ENCODE results near the gene KBTBD8. TPM values are rescaled to one million over a fixed set of nuclear protein-coding genes. Genes with fewer than 3 reads are reported as not detected.

Gene KBTBD8
- total RNA-seq, 2 donors from 2014 or later: 4.6 to 5.0 TPM

DNA sequence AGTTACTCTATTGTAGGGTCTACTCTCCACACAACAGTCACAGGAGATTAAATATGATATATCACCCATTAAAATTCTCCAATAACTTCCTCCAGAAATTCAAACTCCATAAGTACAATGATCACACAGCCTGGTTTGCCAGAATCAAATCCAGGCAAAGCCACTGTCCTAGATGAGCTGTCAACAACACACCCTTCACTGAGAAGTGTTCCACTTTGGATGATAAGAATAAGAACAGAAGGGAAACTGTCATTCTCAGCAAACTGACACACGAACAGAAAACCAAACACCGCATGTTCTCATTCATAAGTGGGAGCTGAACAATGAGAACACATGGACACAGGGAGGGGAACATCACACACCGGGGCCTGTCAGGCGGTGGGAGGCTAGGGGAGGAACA is 41.4 kb upstream of the KBTBD8 start:
- no peak overlapping the region for H3K9ac ChIP-seq (ENCODE audit: low read depth in 2 of 2, low read length in 2 of 2)

GRCh38 chr3:66957367-66957766 is 40.7 kb upstream of the KBTBD8 start:
- Histone ChIP-seq H3K9me3 (no peaks in the 10 kb centered on the region), H3K9ac (ENCODE audit: low read depth in 2 of 2, low read length in 2 of 2) (no peak overlapping the region), H3K27ac (no peak overlapping the region), H3K27me3 (no peaks in the 10 kb centered on the region), H3K4me3 (no peak overlapping the region), H3K4me1 (no peaks in the 10 kb centered on the region), H3K36me3 (no peaks in the 10 kb centered on the region)
- intact Hi-C loops (cut with DNase I): no loop called here
- no peak for DNase-seq
- no peak for TF ChIP-seq CTCF (IDR thresholded peaks at IDR 0.05)

More for the DNA sequence above, 41.4 kb upstream of the KBTBD8 start:
- Histone ChIP-seq H3K36me3 (no peaks in the 10 kb centered on the region), H3K4me1 (no peaks in the 10 kb centered on the region), H3K9me3 (no peaks in the 10 kb centered on the region), H3K27me3 (no peaks in the 10 kb centered on the region), H3K27ac (no peak overlapping the region), H3K4me3 (no peak overlapping the region)
- no peak for TF ChIP-seq CTCF (IDR thresholded peaks at IDR 0.05)
- DNase-seq: no peak
- intact Hi-C loops (cut with DNase I): no loop called here

DNA sequence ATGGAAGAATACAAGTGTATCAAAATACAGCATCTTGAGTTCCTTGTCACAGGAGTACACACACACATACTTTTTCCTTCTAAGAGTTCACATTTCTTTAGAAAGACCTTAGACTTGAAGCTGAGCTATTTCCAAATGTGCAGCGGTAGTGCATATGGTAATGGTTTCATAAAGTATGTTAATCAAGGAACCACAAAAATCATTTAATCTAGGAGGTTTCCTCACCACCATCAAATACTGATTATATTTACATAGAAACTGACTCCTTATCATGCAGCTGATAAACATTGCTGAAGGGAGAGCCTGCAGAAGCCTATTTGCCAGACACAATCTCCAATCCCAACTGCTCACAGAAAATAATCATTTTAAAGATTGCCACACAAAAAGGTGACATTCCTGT is 40.0 kb upstream of the KBTBD8 start:
- no peaks in the 10 kb centered on the region for H3K4me1 ChIP-seq
- no peak overlapping the region for H3K4me3 ChIP-seq
- intact Hi-C loops (cut with DNase I): no loop called here
- no peaks in the 10 kb centered on the region for H3K27me3 ChIP-seq
- H3K9ac ChIP-seq (ENCODE audit: low read depth in 2 of 2, low read length in 2 of 2): no peak overlapping the region
- no peaks in the 10 kb centered on the region for H3K9me3 ChIP-seq
- H3K36me3 ChIP-seq: no peaks in the 10 kb centered on the region
- no peak for DNase-seq
- TF ChIP-seq CTCF (IDR thresholded peaks at IDR 0.05): no peak
- no peak overlapping the region for H3K27ac ChIP-seq

GRCh38 chr3:66962664-66963063 is 35.4 kb upstream of the KBTBD8 start:
- Histone ChIP-seq H3K4me3 (no peak overlapping the region), H3K36me3 (no peaks in the 10 kb centered on the region), H3K9ac (ENCODE audit: low read depth in 2 of 2, low read length in 2 of 2) (no peak overlapping the region), H3K27me3 (no peaks in the 10 kb centered on the region), H3K27ac (no peak overlapping the region), H3K9me3 (no peaks in the 10 kb centered on the region), H3K4me1 (no peaks in the 10 kb centered on the region)
- no peak for TF ChIP-seq CTCF (IDR thresholded peaks at IDR 0.05)
- intact Hi-C loops (cut with DNase I): no loop called here
- peak; percentile 58 for DNase-seq

DNA sequence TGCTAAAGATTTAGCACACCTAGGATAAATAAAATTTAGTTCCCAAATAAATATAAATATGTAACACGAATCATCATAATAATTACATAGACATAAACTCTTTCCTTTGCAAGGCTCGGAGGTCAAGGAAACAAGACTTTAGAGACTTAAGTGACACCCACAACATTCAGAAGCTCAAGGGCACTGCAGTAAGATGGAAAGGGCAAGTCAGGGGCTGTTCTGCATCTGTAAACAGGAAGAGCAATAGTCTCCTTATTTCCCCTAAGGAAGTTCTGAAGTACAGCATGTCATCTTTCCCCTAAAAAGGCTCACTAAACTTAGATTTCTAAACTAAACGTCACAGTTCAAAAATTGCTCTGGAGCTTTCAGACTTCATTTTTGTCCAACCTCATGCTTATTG is 26.9 kb upstream of the KBTBD8 start:
- DNase-seq: no peak
- H3K9me3 ChIP-seq: no peaks in the 10 kb centered on the region
- no peaks in the 10 kb centered on the region for H3K36me3 ChIP-seq
- no peak overlapping the region for H3K9ac ChIP-seq (ENCODE audit: low read depth in 2 of 2, low read length in 2 of 2)
- H3K27ac ChIP-seq: no peak overlapping the region
- intact Hi-C loops (cut with DNase I): loop anchor here (10.0 kb wide), 1 partner anchor 64 kb away; no protein-coding TSS in a partner anchor
- H3K4me1 ChIP-seq: no peaks in the 10 kb centered on the region
- no peak for TF ChIP-seq CTCF (IDR thresholded peaks at IDR 0.05)
- H3K4me3 ChIP-seq: no peak overlapping the region
- no peaks in the 10 kb centered on the region for H3K27me3 ChIP-seq

Data from colonic mucosa (tissue), 4 donors.